HEK293 (cell line): Measurements from ENCODE around the gene THSD4.

Source experiments
- SP7 ChIP-seq: fragments of 450-650 bp; formaldehyde crosslinking; IDR thresholded peaks from 2 replicates; pipeline ENCODE4 v1.5.1; 2016; ENCODE audit warnings: missing biosample characterization, missing genetic modification characterization
- ZNF48 ChIP-seq: fragments of 450-650 bp; formaldehyde crosslinking; IDR thresholded peaks from 2 replicates; pipeline ENCODE4 v1.5.1; 2016; ENCODE audit warnings: missing biosample characterization, missing genetic modification characterization
- TF ChIP-seq, protein P1 (sequence below): fragments of 450-650 bp; formaldehyde crosslinking; IDR thresholded peaks from 2 replicates; pipeline ENCODE4 v1.5.1; 2016; ENCODE audit warnings: missing biosample characterization, missing genetic modification characterization
- TF ChIP-seq, protein P2 (sequence below): IDR thresholded peaks from 2 replicates; pipeline ENCODE4 v1.6.1; 2011; ENCODE audit warnings: mild to moderate bottlenecking, low read depth, low read length, borderline replicate concordance
- TF ChIP-seq, protein P3 (sequence below): fragments of 450-650 bp; formaldehyde crosslinking; IDR thresholded peaks from 2 replicates; pipeline ENCODE4 v1.5.1; 2016; ENCODE audit warnings: missing biosample characterization, missing genetic modification characterization

DNA sequence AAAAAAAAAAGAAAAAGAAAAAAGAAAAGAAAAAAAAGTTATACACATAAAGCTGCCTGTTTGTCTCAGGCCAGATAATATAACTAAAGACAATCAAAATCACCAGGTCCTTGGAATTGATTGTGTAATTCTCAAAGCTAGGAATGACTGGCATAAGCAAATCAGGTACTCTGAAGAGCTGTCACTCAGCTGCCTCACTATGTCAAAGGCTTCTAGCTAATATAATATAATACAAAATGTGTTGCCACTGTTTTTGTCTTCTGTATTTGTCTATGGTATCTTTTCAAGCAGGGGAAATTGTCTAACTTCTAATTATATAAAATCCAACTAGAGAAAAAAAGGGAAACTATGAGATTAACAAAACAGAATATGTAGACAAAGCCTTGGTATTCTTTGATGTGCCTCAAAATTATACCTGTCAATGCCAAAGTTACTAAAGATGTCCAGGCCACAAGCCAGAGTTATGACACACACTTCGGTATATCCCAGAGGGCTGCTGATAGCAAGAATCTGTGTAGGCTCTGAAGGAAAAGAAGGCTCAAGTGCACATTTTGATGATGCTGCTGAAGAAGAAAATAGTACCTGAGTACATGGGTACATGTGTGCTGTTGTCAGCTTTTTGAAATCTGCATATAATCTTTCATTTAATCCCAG is 658.1 kb downstream of the THSD4 start:
- TF ChIP-seq, protein P1, sequence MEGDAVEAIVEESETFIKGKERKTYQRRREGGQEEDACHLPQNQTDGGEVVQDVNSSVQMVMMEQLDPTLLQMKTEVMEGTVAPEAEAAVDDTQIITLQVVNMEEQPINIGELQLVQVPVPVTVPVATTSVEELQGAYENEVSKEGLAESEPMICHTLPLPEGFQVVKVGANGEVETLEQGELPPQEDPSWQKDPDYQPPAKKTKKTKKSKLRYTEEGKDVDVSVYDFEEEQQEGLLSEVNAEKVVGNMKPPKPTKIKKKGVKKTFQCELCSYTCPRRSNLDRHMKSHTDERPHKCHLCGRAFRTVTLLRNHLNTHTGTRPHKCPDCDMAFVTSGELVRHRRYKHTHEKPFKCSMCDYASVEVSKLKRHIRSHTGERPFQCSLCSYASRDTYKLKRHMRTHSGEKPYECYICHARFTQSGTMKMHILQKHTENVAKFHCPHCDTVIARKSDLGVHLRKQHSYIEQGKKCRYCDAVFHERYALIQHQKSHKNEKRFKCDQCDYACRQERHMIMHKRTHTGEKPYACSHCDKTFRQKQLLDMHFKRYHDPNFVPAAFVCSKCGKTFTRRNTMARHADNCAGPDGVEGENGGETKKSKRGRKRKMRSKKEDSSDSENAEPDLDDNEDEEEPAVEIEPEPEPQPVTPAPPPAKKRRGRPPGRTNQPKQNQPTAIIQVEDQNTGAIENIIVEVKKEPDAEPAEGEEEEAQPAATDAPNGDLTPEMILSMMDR (tag by site-specific recombination) = no peak
- TF ChIP-seq ZNF48 (tag by site-specific recombination) (no peak), SP7 (tag by site-specific recombination) (no peak)
- TF ChIP-seq, protein P2, sequence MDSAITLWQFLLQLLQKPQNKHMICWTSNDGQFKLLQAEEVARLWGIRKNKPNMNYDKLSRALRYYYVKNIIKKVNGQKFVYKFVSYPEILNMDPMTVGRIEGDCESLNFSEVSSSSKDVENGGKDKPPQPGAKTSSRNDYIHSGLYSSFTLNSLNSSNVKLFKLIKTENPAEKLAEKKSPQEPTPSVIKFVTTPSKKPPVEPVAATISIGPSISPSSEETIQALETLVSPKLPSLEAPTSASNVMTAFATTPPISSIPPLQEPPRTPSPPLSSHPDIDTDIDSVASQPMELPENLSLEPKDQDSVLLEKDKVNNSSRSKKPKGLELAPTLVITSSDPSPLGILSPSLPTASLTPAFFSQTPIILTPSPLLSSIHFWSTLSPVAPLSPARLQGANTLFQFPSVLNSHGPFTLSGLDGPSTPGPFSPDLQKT = no peak
- TF ChIP-seq, protein P3, sequence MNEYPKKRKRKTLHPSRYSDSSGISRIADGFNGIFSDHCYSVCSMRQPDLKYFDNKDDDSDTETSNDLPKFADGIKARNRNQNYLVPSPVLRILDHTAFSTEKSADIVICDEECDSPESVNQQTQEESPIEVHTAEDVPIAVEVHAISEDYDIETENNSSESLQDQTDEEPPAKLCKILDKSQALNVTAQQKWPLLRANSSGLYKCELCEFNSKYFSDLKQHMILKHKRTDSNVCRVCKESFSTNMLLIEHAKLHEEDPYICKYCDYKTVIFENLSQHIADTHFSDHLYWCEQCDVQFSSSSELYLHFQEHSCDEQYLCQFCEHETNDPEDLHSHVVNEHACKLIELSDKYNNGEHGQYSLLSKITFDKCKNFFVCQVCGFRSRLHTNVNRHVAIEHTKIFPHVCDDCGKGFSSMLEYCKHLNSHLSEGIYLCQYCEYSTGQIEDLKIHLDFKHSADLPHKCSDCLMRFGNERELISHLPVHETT (tag by site-specific recombination) = no peak
